Hepatocyte (in vitro differentiated cells): ENCODE results near the gene KDM6A. TPM values are rescaled to one million over a fixed set of nuclear protein-coding genes. Genes with fewer than 3 reads are reported as not detected.
A peak's percentile ranks its signal among the peaks of the same experiment; 100 is the strongest.
"Not testable (repeated sequence)": the region's sequence is repeated elsewhere in the genome, so short reads cannot be mapped to it uniquely, and the experiment has no call there.

ENCODE experiments used
- DNase-seq: peaks from one replicate; pipeline ENCODE4 v3.0.0-alpha.2; 2016; ENCODE audit warnings: low spot score
- H2AFZ ChIP-seq: fragments of 200-600 bp; sonication (generic); 2 replicates; pipeline ENCODE4 v1.6.0; 2016; ENCODE audit warnings: antibody characterized with exemption, mild to moderate bottlenecking
- H3K27ac ChIP-seq: fragments of 200-600 bp; sonication (generic); 2 replicates; pipeline ENCODE4 v1.5.1; 2016; ENCODE audit warnings: mild to moderate bottlenecking
- H3K27me3 ChIP-seq: fragments of 200-600 bp; sonication (generic); 2 replicates; pipeline ENCODE4 v1.6.1; 2016
- H3K36me3 ChIP-seq: fragments of 200-600 bp; sonication (generic); replicated peaks from 2 replicates; pipeline ENCODE4 v1.5.1; 2016; ENCODE audit warnings: low read depth; ENCODE audit not compliant: insufficient read depth
- H3K4me1 ChIP-seq: fragments of 200-600 bp; sonication (generic); 2 replicates; pipeline ENCODE4 v1.5.1; 2016; ENCODE audit warnings: mild to moderate bottlenecking, moderate library complexity; ENCODE audit not compliant: insufficient read depth
- H3K4me2 ChIP-seq: fragments of 200-600 bp; sonication (generic); 2 replicates; pipeline ENCODE4 v1.6.0; 2016
- H3K4me3 ChIP-seq: fragments of 200-600 bp; sonication (generic); 2 replicates; pipeline ENCODE4 v1.5.1; 2016; ENCODE audit warnings: mild to moderate bottlenecking
- H3K79me2 ChIP-seq: fragments of 200-600 bp; sonication (generic); 2 replicates; pipeline ENCODE4 v1.6.0; 2017; ENCODE audit warnings: mild to moderate bottlenecking
- H3K9me2 ChIP-seq: fragments of 200-600 bp; sonication (generic); replicated peaks from 2 replicates; pipeline ENCODE4 v1.6.0; 2017; ENCODE audit warnings: mild to moderate bottlenecking; ENCODE audit not compliant: insufficient read depth
- H3K9me3 ChIP-seq: fragments of 200-600 bp; sonication (generic); 2 replicates; pipeline ENCODE4 v1.5.1; 2016; ENCODE audit warnings: low read depth, mild to moderate bottlenecking
- H4K20me1 ChIP-seq: fragments of 200-600 bp; sonication (generic); 2 replicates; pipeline ENCODE4 v1.6.0; 2016; ENCODE audit warnings: mild to moderate bottlenecking; ENCODE audit not compliant: insufficient read depth, poor library complexity, severe bottlenecking
- CTCF ChIP-seq: fragments of 200-600 bp; sonication (generic); IDR thresholded peaks from 2 replicates; pipeline ENCODE4 v1.5.1; 2016; ENCODE audit warnings: antibody characterized with exemption, mild to moderate bottlenecking; ENCODE audit not compliant: poor library complexity
- EZH2 ChIP-seq: fragments of 200-600 bp; sonication (generic); IDR thresholded peaks from 2 replicates; pipeline ENCODE4 v1.6.1; 2016; ENCODE audit warnings: antibody characterized with exemption, mild to moderate bottlenecking, borderline replicate concordance
- EZH2phosphoT487 ChIP-seq: fragments of 200-600 bp; sonication (generic); IDR thresholded peaks from one replicate; pipeline ENCODE4 v1.6.1; 2018; ENCODE audit warnings: antibody characterized with exemption, mild to moderate bottlenecking, low read depth, moderate library complexity; ENCODE audit not compliant: unreplicated experiment, severe bottlenecking
- WGBS: methylation state at CpG from one replicate; pipeline ENCODE4 v1.1.6; 2016; ENCODE audit warnings: low lambda C conversion rate; ENCODE audit errors: missing lambda C conversion rate; 5-methylcytosine and 5-hydroxymethylcytosine counted together
- polyA plus RNA-seq: library from polyadenylated mRNA; unstranded; fragments of >200 nt; fragmentation: Nextera tagmentation; extraction: Ambion mirVana; gene quantifications from 2 replicates; pipeline ENCODE4 v1.2.1, GENCODE V29; 2016
- total RNA-seq: library from RNA; depleted of rRNA; stranded (reverse); fragments of >200 nt; gene quantifications from 2 replicates; pipeline ENCODE4 v1.2.3, GENCODE V29; 2014

KDM6A gene
- total RNA-seq: 46.2 and 55.7 TPM in 2 replicates
- 13.7 and 20.8 TPM in 2 replicates for polyA plus RNA-seq

- Histone ChIP-seq H3K4me2 (peak within 1 kb of the TSS; percentile 81), H3K79me2 (peaks cover 58% of the 10 kb centered on the region), H4K20me1 (peaks cover 29% of the 10 kb centered on the region), H3K27me3 (no peaks in the 10 kb centered on the region), H3K27ac (peak within 1 kb of the TSS; percentile 100), H2AFZ (peak within 1 kb of the TSS; percentile 61), H3K4me3 (peak within 1 kb of the TSS; percentile 79), H3K9me2 (no peaks in the 10 kb centered on the region), H3K9me3 (no peaks in the 10 kb centered on the region), H3K36me3 (no peaks in the 10 kb centered on the region), H3K4me1 (no peaks in the 10 kb centered on the region)
- peak; percentile 96 for DNase-seq
- TF ChIP-seq CTCF: no peak
- WGBS: 56% methylated on average over 27 of the region's 61 CpGs
Observed at GRCh38 chrX:44872821-44873414, at the start of gene KDM6A. Gene KDM6A, plus strand, starts transcription at chrX:44873188. Its CDS starts 364 bp downstream, at chrX:44873552.

GRCh38 chrX:44823193-44823592 lies 49.8 kb upstream of the KDM6A start:
- WGBS: 90% methylated on average over 2 of the region's 2 CpGs

GRCh38 chrX:44828008-44828605 lies 44.9 kb upstream of the KDM6A start:
- no peaks in the 10 kb centered on the region for H3K79me2 ChIP-seq
- no peak overlapping the region for H2AFZ ChIP-seq
- H3K27ac ChIP-seq: no peak overlapping the region
- no peak overlapping the region for H3K4me3 ChIP-seq
- no peak for TF ChIP-seq EZH2
- no peak for TF ChIP-seq CTCF
- TF ChIP-seq EZH2phosphoT487: no peak
- no peaks in the 10 kb centered on the region for H3K27me3 ChIP-seq
- H3K9me2 ChIP-seq: no peaks in the 10 kb centered on the region
- 84% methylated on average over 4 of the region's 4 CpGs for WGBS
- H3K4me2 ChIP-seq: no peak overlapping the region
- H3K9me3 ChIP-seq: no peaks in the 10 kb centered on the region
- no peaks in the 10 kb centered on the region for H4K20me1 ChIP-seq
- H3K36me3 ChIP-seq: no peaks in the 10 kb centered on the region
- H3K4me1 ChIP-seq: no peaks in the 10 kb centered on the region
- no peak for DNase-seq

More at GRCh38 chrX:44823193-44823592, 49.8 kb upstream of the KDM6A start:
- H3K27me3 ChIP-seq, H4K20me1 ChIP-seq, H3K27ac ChIP-seq, H3K4me3 ChIP-seq, H3K4me1 ChIP-seq, H3K79me2 ChIP-seq, DNase-seq, H3K36me3 ChIP-seq, H3K4me2 ChIP-seq, H3K9me3 ChIP-seq, H3K9me2 ChIP-seq, H2AFZ ChIP-seq: not testable (repeated sequence)

GRCh38 chrX:44829832-44830231 lies 43.2 kb upstream of the KDM6A start:
- 39% methylated on average over 2 of the region's 2 CpGs for WGBS
- Histone ChIP-seq H3K4me3 (no peak overlapping the region), H3K4me2 (no peak overlapping the region), H3K9me3 (no peaks in the 10 kb centered on the region), H3K79me2 (no peaks in the 10 kb centered on the region), H3K27ac (no peak overlapping the region), H3K9me2 (no peaks in the 10 kb centered on the region), H3K4me1 (no peaks in the 10 kb centered on the region), H3K36me3 (no peaks in the 10 kb centered on the region), H2AFZ (no peak overlapping the region), H3K27me3 (no peaks in the 10 kb centered on the region), H4K20me1 (no peaks in the 10 kb centered on the region)
- peak; percentile 28 for DNase-seq
- no peak for TF ChIP-seq EZH2
- TF ChIP-seq CTCF: no peak
- TF ChIP-seq EZH2phosphoT487: no peak
